SH-SY5Y (cell line): ENCODE results near the gene ZAR1L.

Experiments used
- GATA2 ChIP-seq: IDR thresholded peaks from 2 replicates; pipeline ENCODE4 v1.6.1; 2011; ENCODE audit warnings: mild to moderate bottlenecking, low read depth, low read length
- GATA3 ChIP-seq: IDR thresholded peaks from 2 replicates; pipeline ENCODE4 v1.6.1; 2011; ENCODE audit warnings: low read depth, mild to moderate bottlenecking, low read length, moderate library complexity

DNA sequence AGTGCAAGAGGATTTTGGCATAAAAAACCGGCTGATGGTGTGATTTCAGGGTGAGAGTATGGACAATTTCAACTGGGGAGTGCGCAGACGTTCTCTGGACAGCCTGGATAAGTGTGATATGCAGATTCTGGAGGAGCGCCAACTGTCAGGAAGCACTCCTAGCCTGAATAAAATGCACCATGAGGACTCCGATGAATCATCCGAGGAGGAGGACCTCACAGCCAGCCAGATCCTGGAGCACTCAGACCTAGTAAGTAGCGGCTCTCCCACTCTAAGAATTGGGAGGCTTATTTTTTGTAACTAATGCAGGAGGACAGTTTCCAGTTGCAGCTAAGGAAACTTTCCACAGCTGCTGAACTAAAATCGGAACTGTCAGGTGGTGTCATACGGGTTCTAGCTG is 53.6 kb downstream of the ZAR1L start:
- TF ChIP-seq GATA3 (no peak), GATA2 (no peak)
